HG02981 (cell line): ENCODE measurements around the gene SMIM3.
"Not testable (repeated sequence)": the region's sequence is repeated elsewhere in the genome, so short reads cannot be mapped to it uniquely, and the experiment has no call there.

Experiments used
- ATAC-seq: cut with Tn5 transposase; IDR thresholded peaks from one replicate; pipeline ENCODE4 v1.9.1; 2021; ENCODE audit warnings: mild to moderate bottlenecking, moderate library complexity; ENCODE audit not compliant: unreplicated experiment

SMIM3 gene

DNA sequence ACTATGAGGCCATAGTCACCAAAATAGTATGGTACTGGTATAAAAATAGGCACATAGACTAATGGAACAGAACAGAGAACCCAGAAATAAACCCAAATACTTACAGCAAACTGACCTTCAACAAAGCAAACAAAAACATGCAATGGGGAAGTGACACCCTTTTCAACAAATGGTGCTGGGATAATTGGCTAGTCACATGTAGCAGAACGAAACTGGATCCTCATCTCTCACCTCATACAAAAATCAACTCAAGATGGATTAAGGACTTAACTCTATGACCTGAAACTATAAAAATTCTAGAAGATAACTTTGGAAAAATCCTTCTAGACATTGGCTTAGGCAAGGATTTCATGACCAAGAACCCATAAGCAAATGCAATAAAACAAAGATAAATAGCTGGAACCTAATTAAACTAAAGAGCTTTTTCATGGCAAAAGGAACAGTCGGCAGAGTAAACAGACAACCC is 14.9 kb downstream of the SMIM3 start:
- not testable (repeated sequence) for ATAC-seq

DNA sequence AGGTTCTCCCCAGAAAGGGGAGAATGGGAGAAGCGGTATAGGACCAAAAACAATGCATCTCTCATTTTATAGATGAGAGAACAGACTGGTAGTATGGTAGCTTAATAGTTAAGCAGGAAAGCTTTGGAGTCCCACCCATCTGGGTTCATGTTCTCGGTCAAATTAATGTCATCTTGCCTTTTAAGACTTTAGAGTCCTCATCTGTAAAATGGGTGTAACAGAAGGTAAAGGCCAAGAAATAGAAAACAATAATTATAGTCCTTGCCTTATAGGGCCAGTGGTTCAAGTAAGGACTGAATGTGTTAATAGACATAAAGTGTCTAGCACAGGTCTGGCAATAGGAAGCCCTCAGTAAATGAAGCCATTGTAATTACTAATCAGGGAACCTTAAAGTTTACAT is 16.4 kb downstream of the SMIM3 start:
- ATAC-seq = no peak

DNA sequence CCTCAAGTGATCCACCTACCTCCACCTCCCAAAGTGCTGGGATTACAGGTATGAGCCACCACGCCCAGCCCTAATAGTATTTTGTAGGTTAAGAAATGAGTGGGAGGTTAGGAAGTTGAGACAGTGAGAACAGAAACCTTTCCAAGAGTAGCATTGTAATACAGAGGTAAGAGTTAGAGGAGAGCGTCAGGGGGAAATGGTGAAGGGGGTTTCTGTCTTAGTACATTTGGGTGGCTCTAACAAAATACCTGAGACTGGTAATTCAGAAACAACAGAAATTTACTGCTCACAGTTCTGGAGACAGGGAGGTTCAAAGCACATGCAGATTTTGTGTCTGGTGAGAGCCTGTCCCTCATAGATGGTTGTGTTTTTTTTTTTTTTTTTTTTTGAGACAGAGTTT is 18.8 kb downstream of the SMIM3 start:
- ATAC-seq = no peak

DNA sequence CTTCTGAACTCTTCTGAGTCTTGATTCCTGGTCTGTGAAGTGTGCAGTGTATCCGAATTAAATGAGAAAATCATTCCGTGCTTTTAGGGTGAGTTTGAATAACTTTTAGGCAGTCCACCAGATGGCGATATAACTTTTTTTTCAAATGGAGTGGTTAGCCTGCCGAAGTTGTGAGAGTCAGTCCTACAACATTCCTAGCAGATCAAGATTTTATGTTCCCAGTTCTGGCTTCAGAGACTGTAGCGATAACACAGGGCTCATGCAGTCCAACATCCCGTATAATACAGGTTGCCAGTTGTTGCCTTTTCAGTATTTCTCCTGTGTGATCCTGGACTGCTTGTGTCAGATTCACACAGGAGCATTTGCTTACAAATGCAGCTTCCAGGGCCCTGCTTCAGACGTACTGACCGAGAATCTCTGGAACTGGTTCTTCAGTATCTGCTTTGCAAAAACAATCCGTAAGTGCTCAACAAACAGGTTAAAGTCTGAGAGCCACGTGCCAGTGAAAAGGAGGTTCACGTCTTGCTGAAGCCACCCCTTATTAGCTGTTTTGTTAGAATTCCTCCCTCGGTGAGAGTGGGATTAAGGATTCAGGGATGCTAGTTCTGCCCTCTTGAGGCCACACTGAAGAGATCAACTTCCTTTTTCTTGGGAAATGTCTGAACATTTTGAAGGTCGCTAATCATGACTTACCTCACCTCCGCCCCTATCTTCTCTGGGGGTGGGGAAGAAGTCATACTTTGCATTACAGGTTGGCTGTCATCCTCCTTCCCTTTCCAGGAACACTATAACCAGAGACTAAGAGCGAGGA is 22.8 kb downstream of the SMIM3 start:
- peak; percentile 58 for ATAC-seq

DNA sequence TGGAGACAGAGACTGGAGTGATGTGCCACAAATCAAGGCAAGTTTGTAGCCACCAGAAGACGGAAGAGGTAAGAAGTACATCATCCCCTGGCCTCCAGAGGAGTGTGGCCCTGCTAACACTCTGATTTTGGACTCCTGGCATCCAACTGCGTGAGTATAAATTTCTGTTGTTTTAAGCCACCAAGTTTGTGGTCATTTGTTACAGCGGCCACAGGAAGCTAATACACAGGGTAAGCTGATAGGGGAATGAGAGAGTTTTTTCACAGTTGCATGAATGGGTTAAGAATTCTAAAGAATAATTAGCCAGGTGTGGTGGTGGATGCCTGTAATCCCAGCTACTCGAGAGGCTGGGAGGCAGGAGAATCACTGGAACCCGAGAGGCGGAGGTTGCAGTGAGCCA is 25.8 kb downstream of the SMIM3 start:
- no peak for ATAC-seq

DNA sequence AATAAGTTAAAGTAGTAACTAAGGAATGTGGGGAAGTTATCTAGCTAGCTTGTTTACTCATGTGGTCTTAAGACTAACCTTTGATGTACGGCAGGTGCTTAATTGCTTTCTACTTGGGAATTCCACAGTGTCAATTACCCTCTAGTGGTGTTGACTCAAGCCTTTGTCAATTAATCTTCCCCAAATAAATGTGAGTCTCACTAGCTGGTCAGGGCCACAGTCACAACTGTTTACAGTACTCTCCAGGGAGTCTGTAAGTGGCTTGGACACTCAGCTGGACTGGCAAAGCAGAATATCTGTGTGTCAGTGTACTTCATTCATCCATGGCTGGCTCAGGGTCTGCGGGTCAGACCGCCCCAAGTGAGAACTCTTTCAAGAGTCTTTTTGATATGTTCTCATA is 30.8 kb downstream of the SMIM3 start:
- no peak for ATAC-seq

DNA sequence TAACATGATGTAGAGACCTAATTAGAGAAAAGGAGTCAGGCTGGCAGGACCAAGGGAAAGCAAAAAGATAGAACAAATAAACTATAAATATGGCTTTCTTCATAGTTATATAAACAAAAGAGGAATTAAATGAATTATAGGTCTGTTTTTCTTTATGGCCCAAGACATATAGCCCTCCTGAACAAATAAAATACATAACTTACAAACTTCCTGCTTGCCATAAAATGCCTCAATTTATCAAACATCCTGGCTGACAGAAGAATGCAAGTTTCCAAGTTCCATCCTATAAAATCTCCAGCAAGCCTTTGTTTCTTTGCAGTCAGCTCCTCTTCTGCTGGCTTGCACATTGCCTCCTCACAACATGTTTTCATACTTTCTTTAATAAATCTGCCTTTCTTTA is 36.5 kb downstream of the SMIM3 start:
- ATAC-seq = no peak

DNA sequence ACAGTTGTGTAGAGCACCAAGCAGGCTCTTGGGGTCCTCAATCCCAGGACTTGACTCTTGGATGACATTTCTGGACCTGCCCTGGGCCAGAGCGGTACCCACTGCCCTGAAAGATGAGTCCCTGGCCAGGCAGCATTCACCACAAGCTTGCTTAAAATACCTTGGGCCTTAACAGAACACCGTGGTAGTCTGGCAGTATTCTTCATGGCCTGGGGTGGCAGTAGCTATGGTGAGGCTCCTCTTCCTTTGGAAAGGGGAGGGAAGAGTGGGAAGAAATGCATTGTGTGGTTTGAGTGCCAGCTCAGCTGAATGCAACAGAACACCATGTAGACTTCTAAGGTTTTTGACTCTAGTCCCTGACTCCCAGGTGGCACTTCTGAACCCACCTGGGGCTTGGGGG is 38.4 kb downstream of the SMIM3 start:
- no peak for ATAC-seq

DNA sequence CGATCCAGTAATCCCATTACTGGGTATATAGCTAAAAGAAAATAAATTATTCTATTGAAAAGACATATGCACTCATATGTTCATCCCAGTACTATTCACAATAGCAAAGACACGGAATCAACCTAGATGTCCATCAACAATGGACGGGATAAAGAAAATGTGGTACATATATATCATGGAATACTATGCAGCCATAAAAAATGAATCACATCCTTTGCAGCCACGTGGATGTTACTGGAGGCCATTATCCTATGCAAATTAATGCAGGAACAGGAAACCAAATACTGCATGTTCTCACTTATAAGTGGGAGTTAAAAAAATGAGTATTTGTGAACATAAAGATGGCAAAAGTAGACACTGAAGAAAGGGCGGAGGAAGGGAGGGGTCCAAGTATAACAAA is 51.2 kb downstream of the SMIM3 start:
- no peak for ATAC-seq

DNA sequence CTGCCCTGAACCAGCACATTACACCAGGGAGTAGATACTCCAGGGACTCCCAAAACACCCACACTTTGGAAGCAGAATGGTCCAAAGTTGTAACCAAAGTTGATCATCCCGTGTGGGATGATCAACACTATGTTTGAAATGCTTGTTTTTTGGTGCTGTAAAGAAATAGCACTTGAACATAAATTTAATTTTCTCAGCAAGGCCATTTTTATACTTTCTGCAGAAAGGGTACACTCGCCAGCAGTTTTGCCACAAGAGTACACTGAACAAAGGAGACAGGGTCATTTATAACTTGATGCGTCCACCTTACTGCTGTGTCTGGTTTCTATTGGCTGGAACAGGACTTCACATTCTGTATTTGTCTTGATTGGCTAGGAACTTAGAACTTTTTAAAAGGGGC is 53.3 kb downstream of the SMIM3 start:
- not testable (repeated sequence) for ATAC-seq

DNA sequence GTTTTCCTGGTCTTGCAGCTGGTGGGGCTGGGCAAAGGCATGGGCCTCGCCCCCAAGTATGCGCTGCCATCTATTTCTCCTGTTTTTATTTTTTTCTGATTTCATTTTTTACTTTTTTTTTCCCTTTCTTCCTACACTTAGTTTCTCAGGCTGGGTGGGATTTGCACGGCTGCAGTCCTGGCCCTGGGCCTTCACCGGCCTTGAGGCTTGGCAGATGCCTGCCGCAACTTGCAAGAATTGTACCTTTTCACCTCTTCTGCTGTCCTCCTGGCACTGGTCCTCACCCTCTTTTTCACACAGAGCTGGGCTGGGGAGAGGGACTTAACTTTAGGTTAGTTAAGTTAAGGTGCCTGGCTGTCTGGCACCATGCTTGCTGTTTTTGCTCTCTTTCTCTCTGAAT is 57.5 kb downstream of the SMIM3 start:
- ATAC-seq = no peak

DNA sequence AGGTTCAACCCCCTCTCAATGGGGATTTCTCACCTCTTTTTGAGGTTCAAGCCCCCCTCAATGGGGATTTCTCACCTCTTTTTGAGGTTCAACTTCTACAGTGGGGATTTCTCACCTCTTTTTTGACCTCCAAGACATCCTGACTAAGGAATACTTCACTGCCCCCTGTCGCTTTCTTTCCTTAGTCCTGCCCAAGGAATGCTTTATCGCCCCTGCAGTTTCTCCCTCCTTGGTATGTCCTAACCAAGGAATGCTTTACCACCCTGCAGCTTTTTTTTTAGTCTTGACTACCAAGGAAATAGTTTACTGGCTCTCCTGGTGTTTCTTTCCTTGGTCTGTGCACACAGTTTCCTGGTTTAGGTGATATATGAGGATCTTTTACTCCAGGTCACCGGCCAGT is 58.1 kb downstream of the SMIM3 start:
- no peak for ATAC-seq

DNA sequence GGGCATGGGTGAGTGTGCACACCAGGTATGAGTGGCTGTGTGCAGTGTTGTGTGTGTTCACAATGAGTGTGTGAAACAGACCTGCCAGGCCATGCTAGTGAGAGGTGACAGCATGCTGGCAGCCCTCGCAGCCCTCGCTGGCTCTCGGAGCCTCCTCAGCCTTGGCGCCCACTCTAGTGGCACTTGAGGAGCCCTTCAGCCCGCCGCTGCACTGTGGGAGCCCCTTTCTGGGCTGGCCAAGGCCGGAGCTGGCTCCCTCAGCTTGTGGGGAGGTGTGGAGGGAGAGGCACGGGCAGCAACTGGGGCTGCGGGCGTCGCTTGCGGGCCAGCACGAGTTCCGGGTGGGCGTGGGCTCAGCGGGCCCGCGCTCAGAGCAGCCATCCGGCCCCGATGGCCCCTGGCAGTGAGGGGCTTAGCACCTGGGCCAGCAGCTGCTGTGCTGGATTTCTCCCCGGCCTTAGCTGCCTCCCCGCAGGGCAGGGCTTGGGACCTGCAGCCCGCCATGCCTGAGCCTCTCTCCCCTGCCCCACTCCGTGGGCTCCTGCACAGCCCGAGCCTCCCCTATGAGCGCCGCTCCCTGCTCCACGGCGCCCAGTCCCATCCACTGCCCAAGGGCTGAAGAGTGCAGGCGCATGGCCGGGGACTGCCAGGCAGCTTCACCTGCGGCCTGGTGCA is 66.8 kb downstream of the SMIM3 start:
- ATAC-seq = not testable (repeated sequence)

DNA sequence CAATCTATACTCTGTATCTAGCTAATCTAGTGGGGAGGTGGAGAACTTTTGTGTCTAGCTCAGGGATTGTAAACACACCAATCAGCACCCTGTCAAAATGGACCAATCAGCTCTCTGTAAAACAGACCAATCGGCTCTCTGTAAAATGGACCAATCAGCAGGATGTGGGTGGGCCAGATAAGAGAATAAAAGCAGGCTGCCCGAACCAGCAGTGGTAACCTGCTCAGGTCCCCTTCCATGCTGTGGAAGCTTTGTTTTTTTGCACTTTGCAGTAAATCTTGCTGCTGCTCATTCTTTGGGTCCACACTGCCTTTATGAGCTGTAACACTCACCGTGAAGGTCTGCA is 67.7 kb downstream of the SMIM3 start, which contains the start of gene IRGM:
Gene IRGM (plus strand): TSS at position 214 of the 346 bp plus-strand sequence. CDS start 1,603 bp downstream, outside the sequence.
- not testable (repeated sequence) for ATAC-seq
